Endothelial cell (in vitro differentiated cells): ENCODE results near the gene COMMD6. TPM values are rescaled to one million over a fixed set of nuclear protein-coding genes. Genes with fewer than 3 reads are reported as not detected.

Experiments used
- DNase-seq: peaks from one replicate; pipeline ENCODE4 v3.0.0; 2021; ENCODE audit warnings: low spot score
- H3K27ac Mint-ChIP-seq: one replicate; pipeline ENCODE4 v1.8.0; 2021; ENCODE audit warnings: mixed read lengths, inconsistent platforms; ENCODE audit not compliant: unreplicated experiment
- H3K27me3 Mint-ChIP-seq: one replicate; pipeline ENCODE4 v1.8.0; 2021; ENCODE audit warnings: mild to moderate bottlenecking, moderate library complexity, mixed read lengths, inconsistent platforms; ENCODE audit not compliant: unreplicated experiment
- H3K36me3 Mint-ChIP-seq: one replicate; pipeline ENCODE4 v1.8.0; 2021; ENCODE audit warnings: mild to moderate bottlenecking, low read depth, mixed read lengths, inconsistent platforms; ENCODE audit not compliant: unreplicated experiment
- H3K4me1 Mint-ChIP-seq: one replicate; pipeline ENCODE4 v1.8.0; 2021; ENCODE audit warnings: mild to moderate bottlenecking, mixed read lengths, inconsistent platforms; ENCODE audit not compliant: unreplicated experiment
- H3K4me3 Mint-ChIP-seq: one replicate; pipeline ENCODE4 v1.8.0; 2021; ENCODE audit warnings: mild to moderate bottlenecking, mixed read lengths, inconsistent platforms; ENCODE audit not compliant: unreplicated experiment
- H3K9me3 Mint-ChIP-seq: one replicate; pipeline ENCODE4 v1.8.0; 2021; ENCODE audit warnings: mixed read lengths, inconsistent platforms; ENCODE audit not compliant: unreplicated experiment
- long read RNA-seq: library from polyadenylated mRNA; unstranded; transcript quantifications from one replicate; pipeline ENCODE4 v2.0.0, GENCODE V29; 2020; ENCODE audit not compliant: unreplicated experiment
- total RNA-seq: library from RNA; stranded (reverse); fragmentation: NEBNext Ultra II Directional; extraction: Animal tissue kit (Norgen Biotek cat#: 25700); gene quantifications from one replicate; pipeline ENCODE4 v1.2.1, GENCODE V29; 2021; ENCODE audit not compliant: unreplicated experiment
- TF ChIP-seq, protein P1 (sequence below): fragments of 200-600 bp; sonication (generic); IDR thresholded peaks from one replicate; pipeline ENCODE4 v1.5.0; 2021; ENCODE audit warnings: antibody characterized with exemption; ENCODE audit not compliant: unreplicated experiment

Gene COMMD6
- 137 TPM for total RNA-seq
- long read RNA-seq, partial matches to known transcripts = 0 of 2 reads
- long read RNA-seq, other reads (novel, unspliced or antisense) = 2 of 2 reads

DNA sequence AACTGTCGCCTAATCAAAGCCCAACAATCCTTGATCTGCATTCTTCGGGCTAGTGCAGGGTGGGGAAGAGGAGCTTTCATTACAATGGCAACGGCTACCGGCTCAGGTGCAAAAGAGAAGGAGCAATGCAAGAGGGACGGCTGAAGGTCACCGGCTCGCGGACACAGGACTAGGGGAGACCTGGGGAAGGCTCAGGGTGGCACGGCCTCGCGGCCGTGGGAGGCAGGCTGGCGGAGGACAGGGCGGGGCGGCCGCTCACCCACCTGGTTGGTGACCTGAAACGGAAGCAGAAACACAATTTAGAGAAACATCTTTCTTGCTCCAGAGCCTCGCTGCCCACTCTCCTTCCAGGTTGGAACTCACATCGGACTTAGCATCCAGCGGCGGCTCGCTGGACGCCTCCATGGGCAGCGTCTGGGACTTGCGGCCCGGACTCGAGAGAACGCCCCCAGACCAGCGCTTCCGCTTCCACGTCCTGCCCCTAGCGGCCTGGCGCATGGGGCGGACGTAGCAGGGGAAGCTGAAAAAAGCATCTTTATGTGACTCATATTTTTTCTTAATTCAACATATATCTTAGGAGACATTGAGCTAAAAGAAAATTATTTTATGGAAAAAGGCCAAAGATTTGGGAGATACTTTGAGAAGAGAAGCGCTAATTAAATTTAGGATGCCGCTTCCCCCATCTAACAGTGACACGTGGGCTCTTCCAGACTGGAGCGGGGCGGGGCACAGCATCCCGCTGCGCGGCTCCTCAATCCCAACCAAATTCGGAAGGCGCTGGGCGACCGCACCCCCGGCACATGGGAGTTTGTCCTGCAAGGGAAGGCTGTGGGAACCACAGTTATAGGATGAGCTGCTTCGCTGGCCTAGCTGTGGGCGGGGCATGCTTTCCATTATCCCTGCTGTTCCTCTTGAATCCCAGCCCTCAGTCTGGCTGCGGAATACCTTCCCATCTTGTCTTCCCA, at the start of gene COMMD6:
Gene COMMD6, minus strand, starts transcription at position 441 of the 965 bp plus-strand sequence. Its CDS starts 36 bp downstream, at position 405.
- H3K4me3 Mint-ChIP-seq = peak within 1 kb of the TSS; percentile 99
- peak within 1 kb of the TSS; percentile 90 for H3K27ac Mint-ChIP-seq
- TF ChIP-seq, protein P1, sequence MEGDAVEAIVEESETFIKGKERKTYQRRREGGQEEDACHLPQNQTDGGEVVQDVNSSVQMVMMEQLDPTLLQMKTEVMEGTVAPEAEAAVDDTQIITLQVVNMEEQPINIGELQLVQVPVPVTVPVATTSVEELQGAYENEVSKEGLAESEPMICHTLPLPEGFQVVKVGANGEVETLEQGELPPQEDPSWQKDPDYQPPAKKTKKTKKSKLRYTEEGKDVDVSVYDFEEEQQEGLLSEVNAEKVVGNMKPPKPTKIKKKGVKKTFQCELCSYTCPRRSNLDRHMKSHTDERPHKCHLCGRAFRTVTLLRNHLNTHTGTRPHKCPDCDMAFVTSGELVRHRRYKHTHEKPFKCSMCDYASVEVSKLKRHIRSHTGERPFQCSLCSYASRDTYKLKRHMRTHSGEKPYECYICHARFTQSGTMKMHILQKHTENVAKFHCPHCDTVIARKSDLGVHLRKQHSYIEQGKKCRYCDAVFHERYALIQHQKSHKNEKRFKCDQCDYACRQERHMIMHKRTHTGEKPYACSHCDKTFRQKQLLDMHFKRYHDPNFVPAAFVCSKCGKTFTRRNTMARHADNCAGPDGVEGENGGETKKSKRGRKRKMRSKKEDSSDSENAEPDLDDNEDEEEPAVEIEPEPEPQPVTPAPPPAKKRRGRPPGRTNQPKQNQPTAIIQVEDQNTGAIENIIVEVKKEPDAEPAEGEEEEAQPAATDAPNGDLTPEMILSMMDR = peak; percentile 55
- peak; percentile 69 for DNase-seq
- H3K27me3 Mint-ChIP-seq = peaks cover 2% of the 10 kb centered on the region
- H3K36me3 Mint-ChIP-seq = peaks cover 4% of the 10 kb centered on the region
- H3K9me3 Mint-ChIP-seq = no peaks in the 10 kb centered on the region
- peaks cover 16% of the 10 kb centered on the region for H3K4me1 Mint-ChIP-seq

- H3K4me3 Mint-ChIP-seq = no peak overlapping the region
- TF ChIP-seq, protein P1 = no peak
- no peak overlapping the region for H3K27ac Mint-ChIP-seq
- H3K4me1 Mint-ChIP-seq = peaks cover 6% of the 10 kb centered on the region
- no peak for DNase-seq
- peaks cover 10% of the 10 kb centered on the region for H3K36me3 Mint-ChIP-seq
- no peaks in the 10 kb centered on the region for H3K27me3 Mint-ChIP-seq
- H3K9me3 Mint-ChIP-seq = no peaks in the 10 kb centered on the region
These were observed 47.5 kb upstream of the COMMD6 start for GRCh38 chr13:75585153-75585552.

GRCh38 chr13:75583091-75583490, 45.5 kb upstream of the COMMD6 start:
- H3K4me3 Mint-ChIP-seq = no peak overlapping the region
- H3K4me1 Mint-ChIP-seq = peaks cover 3% of the 10 kb centered on the region
- peaks cover 10% of the 10 kb centered on the region for H3K36me3 Mint-ChIP-seq
- H3K27ac Mint-ChIP-seq = no peak overlapping the region
- no peaks in the 10 kb centered on the region for H3K27me3 Mint-ChIP-seq
- TF ChIP-seq, protein P1 = no peak
- H3K9me3 Mint-ChIP-seq = no peaks in the 10 kb centered on the region
- DNase-seq = no peak

GRCh38 chr13:75581874-75582640, 44.4 kb upstream of the COMMD6 start:
- no peak for DNase-seq
- Mint-ChIP-seq H3K27me3 (no peaks in the 10 kb centered on the region), H3K4me1 (no peaks in the 10 kb centered on the region), H3K36me3 (peaks cover 10% of the 10 kb centered on the region), H3K4me3 (no peak overlapping the region), H3K9me3 (no peaks in the 10 kb centered on the region), H3K27ac (no peak overlapping the region)
- TF ChIP-seq, protein P1 = no peak
